Natural killer cell (primary cell): ENCODE results near the gene LNX1. TPM values are rescaled to one million over a fixed set of nuclear protein-coding genes. Genes with fewer than 3 reads are reported as not detected.

Experiments
- ATAC-seq, 3 donors: fragments of 150-1000 bp in 2 of 3; fragments of 200-7000 bp in 1 of 3; cut with Tn5 transposase; 1 replicate in 1 of 3; 2 replicates in 2 of 3; pipeline ENCODE4 v1.10.0; 2021; ENCODE audit warnings: mild to moderate bottlenecking in 2 of 3, moderate library complexity in 2 of 3
- DNase-seq, 2 donors: peaks; one replicate each; pipeline versions ENCODE4 v3.0.0 to v3.0.0-alpha.2; 2013 to 2021; ENCODE audit warnings: mixed read lengths in 1 of 2
- H3K27ac ChIP-seq: one replicate; pipeline ENCODE4 v1.5.1; 2013; ENCODE audit warnings: mild to moderate bottlenecking, low read length
- H3K27me3 ChIP-seq: one replicate; pipeline ENCODE4 v1.6.1; 2013; ENCODE audit warnings: low read length; ENCODE audit not compliant: control insufficient read depth, insufficient read depth
- H3K36me3 ChIP-seq: one replicate; pipeline ENCODE4 v1.6.1; 2013; ENCODE audit warnings: low read length; ENCODE audit not compliant: control insufficient read depth, insufficient read depth
- H3K4me1 ChIP-seq: one replicate; pipeline ENCODE4 v1.6.1; 2013; ENCODE audit warnings: low read length; ENCODE audit not compliant: control insufficient read depth, insufficient read depth
- H3K4me3 ChIP-seq: one replicate; pipeline ENCODE4 v1.5.1; 2013; ENCODE audit warnings: low read length
- H3K9me3 ChIP-seq: one replicate; pipeline ENCODE4 v1.6.1; 2013; ENCODE audit warnings: low read length; ENCODE audit not compliant: control insufficient read depth, insufficient read depth
- H3K27ac Mint-ChIP-seq, 2 donors: one replicate each; pipeline ENCODE4 v1.8.0; 2022; ENCODE audit warnings: mild to moderate bottlenecking in 2 of 2, mixed read lengths in 2 of 2, moderate library complexity in 1 of 2
- H3K27me3 Mint-ChIP-seq, 2 donors: one replicate each; pipeline ENCODE4 v1.8.0; 2022; ENCODE audit warnings: low read depth in 2 of 2, mixed read lengths in 2 of 2
- H3K36me3 Mint-ChIP-seq: one replicate; pipeline ENCODE4 v1.8.0; 2022; ENCODE audit warnings: mixed read lengths
- H3K4me1 Mint-ChIP-seq, 2 donors: one replicate each; pipeline ENCODE4 v1.8.0; 2022; ENCODE audit warnings: mixed read lengths in 2 of 2
- H3K4me3 Mint-ChIP-seq: one replicate; pipeline ENCODE4 v1.8.0; 2022; ENCODE audit warnings: mild to moderate bottlenecking, moderate library complexity, mixed read lengths
- H3K9me3 Mint-ChIP-seq, 2 donors: one replicate each; pipeline ENCODE4 v1.8.0; 2022; ENCODE audit warnings: mixed read lengths in 2 of 2
- WGBS: methylation state at CpG from one replicate; pipeline ENCODE4 v1.1.7; 2013; ENCODE audit warnings: missing lambda C conversion rate; ENCODE audit not compliant: insufficient coverage; 5-methylcytosine and 5-hydroxymethylcytosine counted together
- intact Hi-C: fragments of 100-400 bp; cut with micrococcal nuclease; formaldehyde crosslinking; loops from one replicate; pipeline ENCODE4 v1.14.2; 2022
- total RNA-seq, 4 donors: library from RNA; stranded (reverse); fragments of 120-200 nt in 1 of 4; gene quantifications; one replicate each; pipeline versions ENCODE4 v1.2.3 to v1.2.4, GENCODE V29; 2013 to 2022
- TF ChIP-seq, protein P1 (sequence below): fragments of 200-600 bp; IDR thresholded peaks from one replicate; pipeline ENCODE4 v1.8.0; 2022; ENCODE audit warnings: antibody characterized with exemption

The LNX1 gene
- total RNA-seq, 3 donors from 2014 or later (not counting 1 experiment from before 2014, with no cell fraction given), result not detected

DNA sequence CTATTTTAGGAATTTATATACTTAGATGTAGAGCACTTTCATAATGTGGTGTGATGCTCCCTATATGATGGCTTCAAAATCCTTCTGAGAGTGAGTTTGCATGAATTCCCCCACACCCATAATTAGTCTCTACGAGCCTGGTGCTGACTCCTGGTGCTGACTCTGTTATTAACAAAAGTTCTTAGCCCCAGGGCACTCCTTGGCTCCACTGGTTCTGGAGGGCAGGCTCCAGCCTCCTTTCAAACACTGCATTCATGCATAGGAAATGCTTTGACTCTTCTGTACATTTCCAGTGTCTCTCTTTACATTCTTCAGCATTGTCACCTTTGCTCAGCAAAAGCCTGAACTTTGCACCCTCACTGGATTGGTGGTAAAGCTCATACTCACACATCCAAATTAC is 64.0 kb downstream of the LNX1 start:
- no peaks in the 10 kb centered on the region for H3K4me1 ChIP-seq
- no peak overlapping the region for H3K27ac Mint-ChIP-seq
- WGBS, result 62% methylated on average over 1 of the region's 1 CpG
- no peaks in the 10 kb centered on the region for H3K36me3 ChIP-seq
- H3K4me1 Mint-ChIP-seq, result no peaks in the 10 kb centered on the region
- peaks cover 8 to 9% of the 10 kb centered on the region in 2 donors for H3K27me3 Mint-ChIP-seq
- TF ChIP-seq, protein P1, sequence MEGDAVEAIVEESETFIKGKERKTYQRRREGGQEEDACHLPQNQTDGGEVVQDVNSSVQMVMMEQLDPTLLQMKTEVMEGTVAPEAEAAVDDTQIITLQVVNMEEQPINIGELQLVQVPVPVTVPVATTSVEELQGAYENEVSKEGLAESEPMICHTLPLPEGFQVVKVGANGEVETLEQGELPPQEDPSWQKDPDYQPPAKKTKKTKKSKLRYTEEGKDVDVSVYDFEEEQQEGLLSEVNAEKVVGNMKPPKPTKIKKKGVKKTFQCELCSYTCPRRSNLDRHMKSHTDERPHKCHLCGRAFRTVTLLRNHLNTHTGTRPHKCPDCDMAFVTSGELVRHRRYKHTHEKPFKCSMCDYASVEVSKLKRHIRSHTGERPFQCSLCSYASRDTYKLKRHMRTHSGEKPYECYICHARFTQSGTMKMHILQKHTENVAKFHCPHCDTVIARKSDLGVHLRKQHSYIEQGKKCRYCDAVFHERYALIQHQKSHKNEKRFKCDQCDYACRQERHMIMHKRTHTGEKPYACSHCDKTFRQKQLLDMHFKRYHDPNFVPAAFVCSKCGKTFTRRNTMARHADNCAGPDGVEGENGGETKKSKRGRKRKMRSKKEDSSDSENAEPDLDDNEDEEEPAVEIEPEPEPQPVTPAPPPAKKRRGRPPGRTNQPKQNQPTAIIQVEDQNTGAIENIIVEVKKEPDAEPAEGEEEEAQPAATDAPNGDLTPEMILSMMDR, result no peak
- no peaks in the 10 kb centered on the region for H3K9me3 ChIP-seq
- no peak overlapping the region for H3K27ac ChIP-seq
- H3K4me3 Mint-ChIP-seq, result no peak overlapping the region
- H3K9me3 Mint-ChIP-seq, result no peaks in the 10 kb centered on the region
- no peaks in the 10 kb centered on the region for H3K27me3 ChIP-seq
- no peak for ATAC-seq
- intact Hi-C loops, result no loop called here
- no peak for DNase-seq
- no peaks in the 10 kb centered on the region for H3K36me3 Mint-ChIP-seq
- no peak overlapping the region for H3K4me3 ChIP-seq

DNA sequence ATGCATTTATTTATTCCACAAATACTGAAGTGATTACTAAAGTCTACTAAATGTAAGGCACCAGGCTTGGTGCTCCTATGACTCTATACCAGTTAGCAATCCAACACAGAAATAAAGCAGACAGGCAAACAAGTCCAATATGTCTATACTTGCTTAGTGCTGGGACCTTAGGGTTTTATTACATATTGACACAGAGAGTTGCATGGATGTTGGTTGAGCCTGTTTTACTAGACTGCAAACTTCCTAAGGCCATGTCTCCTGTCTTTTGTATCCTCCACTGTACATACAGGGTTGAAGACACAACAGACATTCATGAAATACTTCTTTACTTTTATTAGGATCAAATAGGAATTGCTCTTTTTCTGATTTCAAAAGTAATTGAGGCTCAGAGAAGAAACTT is 69.0 kb downstream of the LNX1 start:
- Mint-ChIP-seq H3K27me3 (peaks cover 0 to 3% of the 10 kb centered on the region in 2 donors), H3K4me3 (no peak overlapping the region), H3K36me3 (no peaks in the 10 kb centered on the region), H3K27ac (no peak overlapping the region), H3K4me1 (no peaks in the 10 kb centered on the region), H3K9me3 (no peaks in the 10 kb centered on the region)
- DNase-seq (no peak), ATAC-seq (no peak)
- TF ChIP-seq, protein P1, result no peak
- Histone ChIP-seq H3K9me3 (no peaks in the 10 kb centered on the region), H3K4me3 (no peak overlapping the region), H3K4me1 (no peaks in the 10 kb centered on the region), H3K36me3 (no peaks in the 10 kb centered on the region), H3K27me3 (no peaks in the 10 kb centered on the region), H3K27ac (no peak overlapping the region)
- intact Hi-C loops, result no loop called here

DNA sequence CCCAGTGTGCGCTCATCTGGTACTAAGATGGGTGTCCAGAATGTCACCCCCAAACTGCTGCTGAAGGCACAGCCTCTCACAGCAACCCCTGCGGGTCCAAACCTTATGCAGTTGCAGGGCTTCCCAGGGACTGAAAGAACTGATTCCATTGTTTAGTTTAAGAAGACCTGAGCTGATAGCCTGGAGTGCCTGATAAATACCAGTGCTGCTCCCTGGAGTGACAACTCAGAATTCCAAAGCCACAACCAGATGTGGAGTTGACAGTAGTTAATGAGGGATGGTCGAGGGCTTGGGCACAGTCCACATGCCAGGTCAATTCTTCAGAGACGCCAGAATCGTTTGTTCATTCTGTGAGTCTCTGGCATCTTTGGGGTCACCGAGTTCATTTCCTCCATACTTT is 71.2 kb downstream of the LNX1 start:
- no peaks in the 10 kb centered on the region for H3K27me3 ChIP-seq
- Mint-ChIP-seq H3K4me1 (no peaks in the 10 kb centered on the region), H3K27me3 (no peaks in the 10 kb centered on the region), H3K27ac (no peak overlapping the region), H3K4me3 (no peak overlapping the region), H3K36me3 (no peaks in the 10 kb centered on the region), H3K9me3 (no peaks in the 10 kb centered on the region)
- H3K9me3 ChIP-seq, result no peaks in the 10 kb centered on the region
- H3K4me1 ChIP-seq, result no peaks in the 10 kb centered on the region
- intact Hi-C loops, result no loop called here
- H3K36me3 ChIP-seq, result no peaks in the 10 kb centered on the region
- ATAC-seq (no peak), DNase-seq (no peak)
- TF ChIP-seq, protein P1, result no peak
- H3K4me3 ChIP-seq, result no peak overlapping the region
- no peak overlapping the region for H3K27ac ChIP-seq
- 86% methylated on average over 6 of the region's 6 CpGs for WGBS

DNA sequence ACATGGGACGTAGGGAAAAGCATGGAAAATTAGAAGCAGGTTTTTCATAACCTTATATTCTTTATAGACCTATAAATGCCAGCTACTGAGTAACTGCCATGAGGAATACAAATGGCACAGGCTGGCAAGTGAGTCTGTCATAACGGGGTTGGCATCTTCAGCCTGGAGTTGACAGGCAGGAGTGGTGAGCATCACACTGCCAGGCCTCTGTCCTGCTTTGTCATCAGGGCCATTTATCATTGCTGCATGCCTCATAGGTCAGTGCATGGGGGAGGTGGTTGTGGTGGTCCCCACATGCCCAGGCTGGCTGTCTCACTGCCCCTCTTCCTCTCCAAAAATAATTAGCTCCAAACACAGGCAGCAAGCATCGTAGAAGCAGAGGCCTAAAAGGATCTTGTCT is 72.5 kb downstream of the LNX1 start:
- Mint-ChIP-seq H3K4me3 (no peak overlapping the region), H3K4me1 (no peaks in the 10 kb centered on the region), H3K36me3 (no peaks in the 10 kb centered on the region), H3K9me3 (no peaks in the 10 kb centered on the region), H3K27me3 (no peaks in the 10 kb centered on the region), H3K27ac (no peak overlapping the region)
- Histone ChIP-seq H3K27me3 (no peaks in the 10 kb centered on the region), H3K9me3 (no peaks in the 10 kb centered on the region), H3K27ac (no peak overlapping the region), H3K4me3 (no peak overlapping the region), H3K4me1 (no peaks in the 10 kb centered on the region), H3K36me3 (no peaks in the 10 kb centered on the region)
- TF ChIP-seq, protein P1, result no peak
- WGBS, result 85% methylated on average over 2 of the region's 3 CpGs
- ATAC-seq (no peak), DNase-seq (no peak)
- intact Hi-C loops, result no loop called here
